Neural cell (in vitro differentiated cells): Measurements from ENCODE around the gene MRPL47.

Experiments used
- EP300 ChIP-seq: fragments of 450-650 bp; conservative IDR thresholded peaks from 2 replicates; pipeline ENCODE4 v1.6.1; 2014; ENCODE audit warnings: antibody characterized with exemption, mild to moderate bottlenecking, moderate library complexity; ENCODE audit not compliant: poor library complexity, severe bottlenecking
- MXI1 ChIP-seq: fragments of 450-650 bp; conservative IDR thresholded peaks from 2 replicates; pipeline ENCODE4 v1.6.1; 2014; ENCODE audit warnings: antibody characterized with exemption, mild to moderate bottlenecking; ENCODE audit not compliant: poor library complexity, severe bottlenecking
- POLR2AphosphoS5 ChIP-seq: IDR thresholded peaks from 2 replicates; pipeline ENCODE4 v1.6.1; 2012
- SMC3 ChIP-seq: fragments of 450-650 bp; conservative IDR thresholded peaks from 2 replicates; pipeline ENCODE4 v1.6.1; 2014; ENCODE audit warnings: antibody characterized with exemption, mild to moderate bottlenecking, moderate library complexity; ENCODE audit not compliant: poor library complexity
- TAF1 ChIP-seq: IDR thresholded peaks from 2 replicates; pipeline ENCODE4 v1.6.1; 2012; ENCODE audit warnings: low read depth
- TF ChIP-seq, protein P1 (sequence below): IDR thresholded peaks from 2 replicates; pipeline ENCODE4 v1.6.1; 2012; ENCODE audit warnings: borderline replicate concordance
- TF ChIP-seq, protein P2 (sequence below): fragments of 450-650 bp; IDR thresholded peaks from 2 replicates; pipeline ENCODE4 v1.5.1; 2014; ENCODE audit warnings: antibody characterized with exemption, mild to moderate bottlenecking, moderate library complexity; ENCODE audit not compliant: poor library complexity, severe bottlenecking

DNA sequence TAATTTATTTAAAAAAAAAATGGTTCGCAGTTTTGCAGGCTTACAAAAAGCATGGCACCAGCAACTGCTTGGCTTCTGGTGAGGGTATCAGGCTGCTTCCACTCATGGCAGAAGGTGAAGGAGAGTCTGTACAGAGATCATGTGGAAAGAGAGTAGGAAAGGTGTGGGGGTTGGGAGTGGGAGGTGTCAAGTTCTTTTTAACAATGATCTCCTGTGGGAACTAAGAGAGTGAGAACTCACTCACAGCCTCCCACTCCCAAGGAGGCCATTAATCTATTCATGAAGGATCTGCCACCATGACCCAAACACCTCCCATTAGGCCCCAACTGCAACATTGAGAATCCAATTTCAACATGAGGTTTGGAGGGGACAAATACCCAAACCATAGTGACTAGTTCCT, 62.8 kb downstream of the MRPL47 start:
- TF ChIP-seq SMC3 (no peak), EP300 (no peak), POLR2AphosphoS5 (no peak), TAF1 (no peak), MXI1 (no peak)
- TF ChIP-seq, protein P1, sequence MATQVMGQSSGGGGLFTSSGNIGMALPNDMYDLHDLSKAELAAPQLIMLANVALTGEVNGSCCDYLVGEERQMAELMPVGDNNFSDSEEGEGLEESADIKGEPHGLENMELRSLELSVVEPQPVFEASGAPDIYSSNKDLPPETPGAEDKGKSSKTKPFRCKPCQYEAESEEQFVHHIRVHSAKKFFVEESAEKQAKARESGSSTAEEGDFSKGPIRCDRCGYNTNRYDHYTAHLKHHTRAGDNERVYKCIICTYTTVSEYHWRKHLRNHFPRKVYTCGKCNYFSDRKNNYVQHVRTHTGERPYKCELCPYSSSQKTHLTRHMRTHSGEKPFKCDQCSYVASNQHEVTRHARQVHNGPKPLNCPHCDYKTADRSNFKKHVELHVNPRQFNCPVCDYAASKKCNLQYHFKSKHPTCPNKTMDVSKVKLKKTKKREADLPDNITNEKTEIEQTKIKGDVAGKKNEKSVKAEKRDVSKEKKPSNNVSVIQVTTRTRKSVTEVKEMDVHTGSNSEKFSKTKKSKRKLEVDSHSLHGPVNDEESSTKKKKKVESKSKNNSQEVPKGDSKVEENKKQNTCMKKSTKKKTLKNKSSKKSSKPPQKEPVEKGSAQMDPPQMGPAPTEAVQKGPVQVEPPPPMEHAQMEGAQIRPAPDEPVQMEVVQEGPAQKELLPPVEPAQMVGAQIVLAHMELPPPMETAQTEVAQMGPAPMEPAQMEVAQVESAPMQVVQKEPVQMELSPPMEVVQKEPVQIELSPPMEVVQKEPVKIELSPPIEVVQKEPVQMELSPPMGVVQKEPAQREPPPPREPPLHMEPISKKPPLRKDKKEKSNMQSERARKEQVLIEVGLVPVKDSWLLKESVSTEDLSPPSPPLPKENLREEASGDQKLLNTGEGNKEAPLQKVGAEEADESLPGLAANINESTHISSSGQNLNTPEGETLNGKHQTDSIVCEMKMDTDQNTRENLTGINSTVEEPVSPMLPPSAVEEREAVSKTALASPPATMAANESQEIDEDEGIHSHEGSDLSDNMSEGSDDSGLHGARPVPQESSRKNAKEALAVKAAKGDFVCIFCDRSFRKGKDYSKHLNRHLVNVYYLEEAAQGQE = no peak
- TF ChIP-seq, protein P2, sequence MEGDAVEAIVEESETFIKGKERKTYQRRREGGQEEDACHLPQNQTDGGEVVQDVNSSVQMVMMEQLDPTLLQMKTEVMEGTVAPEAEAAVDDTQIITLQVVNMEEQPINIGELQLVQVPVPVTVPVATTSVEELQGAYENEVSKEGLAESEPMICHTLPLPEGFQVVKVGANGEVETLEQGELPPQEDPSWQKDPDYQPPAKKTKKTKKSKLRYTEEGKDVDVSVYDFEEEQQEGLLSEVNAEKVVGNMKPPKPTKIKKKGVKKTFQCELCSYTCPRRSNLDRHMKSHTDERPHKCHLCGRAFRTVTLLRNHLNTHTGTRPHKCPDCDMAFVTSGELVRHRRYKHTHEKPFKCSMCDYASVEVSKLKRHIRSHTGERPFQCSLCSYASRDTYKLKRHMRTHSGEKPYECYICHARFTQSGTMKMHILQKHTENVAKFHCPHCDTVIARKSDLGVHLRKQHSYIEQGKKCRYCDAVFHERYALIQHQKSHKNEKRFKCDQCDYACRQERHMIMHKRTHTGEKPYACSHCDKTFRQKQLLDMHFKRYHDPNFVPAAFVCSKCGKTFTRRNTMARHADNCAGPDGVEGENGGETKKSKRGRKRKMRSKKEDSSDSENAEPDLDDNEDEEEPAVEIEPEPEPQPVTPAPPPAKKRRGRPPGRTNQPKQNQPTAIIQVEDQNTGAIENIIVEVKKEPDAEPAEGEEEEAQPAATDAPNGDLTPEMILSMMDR = no peak
